HCT116 (cell line): Measurements from ENCODE around the gene DOCK3. TPM values are rescaled to one million over a fixed set of nuclear protein-coding genes. Genes with fewer than 3 reads are reported as not detected.

ENCODE experiments used
- ATAC-seq: fragments of 200-7000 bp; cut with Tn5 transposase; 2 replicates; pipeline ENCODE4 v1.9.1; 2020; ENCODE audit warnings: mild to moderate bottlenecking, moderate library complexity
- BruUV-seq: library from RNA; stranded (reverse); fragments of 400-500 nt; replicated peaks from 2 replicates; lab custom pipeline; 2021; lab: Mats Ljungman, UMichigan
- CTCF ChIA-PET: fragments of 300-600 bp; sonication (Branson Sonifier 250); formaldehyde crosslinking; loops from one replicate; lab custom pipeline; 2021; ENCODE audit warnings: antibody characterized with exemption; lab: Charles Lee
- POLR2A ChIA-PET: fragments of 300-600, 350-600 bp; sonication (Branson Sonifier 250); formaldehyde crosslinking; loops from one replicate; lab custom pipeline; 2021; ENCODE audit warnings: antibody characterized with exemption; lab: Charles Lee
- RAD21 ChIA-PET, 2 experiments: fragments of 300-600 bp; sonication (Branson Sonifier 250); formaldehyde crosslinking; loops; one replicate each; lab custom pipeline; 2023; ENCODE audit warnings: low total read pairs in 2 of 2; ENCODE audit not compliant: uncharacterized antibody in 2 of 2, unreplicated experiment in 2 of 2, low non-redundant PET in 1 of 2; lab: Charles Lee
- DNase-seq: peaks from one replicate; pipeline ENCODE4 v3.0.0-alpha.2; 2010; ENCODE audit warnings: low read depth, low spot score
- H2AFZ ChIP-seq: fragments of 200-600 bp; shearing (Covaris generic), sonication (generic); 2 replicates; pipeline ENCODE4 v1.6.1; 2017; ENCODE audit warnings: low read depth, mixed run types, mixed read lengths, antibody characterized with exemption, low read length; ENCODE audit not compliant: poor library complexity, severe bottlenecking
- H3K27ac ChIP-seq: 2 replicates; pipeline ENCODE4 v1.5.1; 2012; ENCODE audit warnings: low read depth, low read length
- H3K27me3 ChIP-seq: fragments of 200-600 bp; sonication (generic); 2 replicates; pipeline ENCODE4 v1.6.1; 2016; ENCODE audit warnings: mixed run types, low read length, mixed read lengths; ENCODE audit not compliant: insufficient read depth
- H3K36me3 ChIP-seq, 2 experiments: fragments of 200-500 bp in 1 of 2; fragments of 200-600 bp in 1 of 2; sonication (Bioruptor generic) in 1 of 2; sonication (generic) in 1 of 2; 2 replicates each; pipeline versions ENCODE4 v1.5.1 to v1.6.1; 2014 to 2016; ENCODE audit warnings: low read length in 2 of 2, inconsistent platforms in 1 of 2, mixed read lengths in 1 of 2, mixed run types in 1 of 2; ENCODE audit not compliant: insufficient read depth in 2 of 2, control insufficient read depth in 1 of 2
- H3K4me1 ChIP-seq, 2 experiments: fragments of 200-600 bp in 1 of 2; sonication (generic) in 1 of 2; 2 replicates each; pipeline versions ENCODE4 v1.5.1 to v1.6.1; 2012 to 2017; ENCODE audit warnings: low read length in 2 of 2, inconsistent platforms in 1 of 2, mild to moderate bottlenecking in 1 of 2, mixed read lengths in 1 of 2, mixed run types in 1 of 2, moderate library complexity in 1 of 2; ENCODE audit not compliant: insufficient read depth in 2 of 2, control insufficient read depth in 1 of 2
- H3K4me2 ChIP-seq: fragments of 200-600 bp; sonication (generic); 2 replicates; pipeline ENCODE4 v1.6.1; 2017; ENCODE audit warnings: mixed run types, low read length, mixed read lengths
- H3K4me3 ChIP-seq, 2 experiments: fragments of 200-600 bp in 1 of 2; sonication (generic) in 1 of 2; replicated peaks in 1 of 2; 2 replicates each; pipeline ENCODE4 v1.5.1; 2011 to 2016; ENCODE audit warnings: low read length in 2 of 2, control low read depth in 1 of 2, low read depth in 1 of 2, mild to moderate bottlenecking in 1 of 2, mixed read lengths in 1 of 2, mixed run types in 1 of 2
- H3K79me2 ChIP-seq: fragments of 200-600 bp; sonication (generic); 2 replicates; pipeline ENCODE4 v1.6.1; 2017; ENCODE audit warnings: mild to moderate bottlenecking, mixed run types, low read length, moderate library complexity, mixed read lengths; ENCODE audit not compliant: insufficient read depth
- H3K9ac ChIP-seq: fragments of 200-600 bp; sonication (generic); 2 replicates; pipeline ENCODE4 v1.6.1; 2016; ENCODE audit warnings: low read length, mixed read lengths
- H3K9me2 ChIP-seq: fragments of 200-600 bp; sonication (generic), shearing (Covaris generic); 2 replicates; pipeline ENCODE4 v1.6.1; 2017; ENCODE audit warnings: mixed run types, mild to moderate bottlenecking, moderate library complexity; ENCODE audit not compliant: insufficient read depth
- H3K9me3 ChIP-seq, 2 experiments: fragments of 200-500 bp in 1 of 2; fragments of 200-600 bp in 1 of 2; sonication (Bioruptor generic) in 1 of 2; sonication (generic) in 1 of 2; 2 replicates each; pipeline ENCODE4 v1.6.1; 2014 to 2017; ENCODE audit warnings: low read length in 2 of 2, mixed read lengths in 2 of 2, inconsistent platforms in 1 of 2, low read depth in 1 of 2, mild to moderate bottlenecking in 1 of 2, mixed run types in 1 of 2, moderate library complexity in 1 of 2; ENCODE audit not compliant: control insufficient read depth in 1 of 2, insufficient read depth in 1 of 2
- H4K20me1 ChIP-seq: fragments of 200-600 bp; sonication (generic), shearing (Covaris generic); 2 replicates; pipeline ENCODE4 v1.6.1; 2017; ENCODE audit warnings: mixed run types, mild to moderate bottlenecking, moderate library complexity; ENCODE audit not compliant: insufficient read depth
- ATF3 ChIP-seq: IDR thresholded peaks from 2 replicates; pipeline ENCODE4 v1.6.1; 2012
- CEBPB ChIP-seq: IDR thresholded peaks from 2 replicates; pipeline ENCODE4 v1.6.1; 2012; ENCODE audit warnings: low read depth
- EGR1 ChIP-seq: IDR thresholded peaks from 2 replicates; pipeline ENCODE4 v1.6.1; 2012; ENCODE audit warnings: low read depth
- ELF1 ChIP-seq: IDR thresholded peaks from 2 replicates; pipeline ENCODE4 v1.6.1; 2012; ENCODE audit warnings: low read depth, borderline replicate concordance
- EZH2 ChIP-seq: fragments of 200-600 bp; sonication (generic); IDR thresholded peaks from 2 replicates; pipeline ENCODE4 v1.6.1; 2017; ENCODE audit warnings: antibody characterized with exemption, mixed run types
- EZH2phosphoT487 ChIP-seq: fragments of 200-600 bp; IDR thresholded peaks from 2 replicates; pipeline ENCODE4 v1.6.1; 2018; ENCODE audit warnings: antibody characterized with exemption, borderline replicate concordance
- FOSL1 ChIP-seq: IDR thresholded peaks from 2 replicates; pipeline ENCODE4 v1.6.1; 2012; ENCODE audit warnings: low read depth
- JUND ChIP-seq: IDR thresholded peaks from 2 replicates; pipeline ENCODE4 v1.6.1; 2012
- POLR2A ChIP-seq: IDR thresholded peaks from 2 replicates; pipeline ENCODE4 v1.7.0; 2011; ENCODE audit warnings: borderline replicate concordance; ENCODE audit not compliant: insufficient read depth, insufficient read length; ENCODE audit errors: extremely low read depth
- RAD21 ChIP-seq: IDR thresholded peaks from 2 replicates; pipeline ENCODE4 v1.6.1; 2012; ENCODE audit warnings: low read depth, mild to moderate bottlenecking
- SIN3A ChIP-seq: IDR thresholded peaks from 2 replicates; pipeline ENCODE4 v1.6.1; 2012; ENCODE audit warnings: low read depth
- SP1 ChIP-seq: IDR thresholded peaks from 2 replicates; pipeline ENCODE4 v1.6.1; 2012; ENCODE audit warnings: low read depth
- SRF ChIP-seq: IDR thresholded peaks from 2 replicates; pipeline ENCODE4 v1.6.1; 2012; ENCODE audit warnings: low read depth
- TCF7L2 ChIP-seq: IDR thresholded peaks from 2 replicates; pipeline ENCODE4 v1.7.0; 2011; ENCODE audit warnings: borderline replicate concordance, inconsistent platforms; ENCODE audit not compliant: insufficient read depth, insufficient read length; ENCODE audit errors: extremely low read depth
- ZFX ChIP-seq: fragments of 450-650 bp; IDR thresholded peaks from 2 replicates; pipeline ENCODE4 v1.6.1; 2017
- ZNF274 ChIP-seq: fragments of 200-500 bp; sonication (Bioruptor generic); IDR thresholded peaks from 2 replicates; pipeline ENCODE4 v1.6.1; 2014; ENCODE audit warnings: mild to moderate bottlenecking, low read depth, low read length, inconsistent platforms
- intact Hi-C: fragments of 100-400 bp; cut with micrococcal nuclease; formaldehyde crosslinking; loops from 2 replicates; pipeline ENCODE4 v1.10.0; 2022
- total RNA-seq: library from RNA; stranded (reverse); gene quantifications from one replicate; pipeline ENCODE4 v1.2.1, GENCODE V29; 2021; ENCODE audit not compliant: unreplicated experiment
- TF ChIP-seq, protein P1 (sequence below), 3 experiments: fragments of 200-600 bp in 1 of 3; sonication (generic) in 1 of 3; IDR thresholded peaks in 2 of 3; conservative IDR thresholded peaks in 1 of 3; 2 replicates each; pipeline ENCODE4 v1.5.1; 2012 to 2017; ENCODE audit warnings: low read depth in 2 of 3, low read length in 2 of 3, antibody characterized with exemption in 1 of 3, borderline replicate concordance in 1 of 3, control low read depth in 1 of 3, mild to moderate bottlenecking in 1 of 3, mixed read lengths in 1 of 3, mixed run types in 1 of 3, moderate library complexity in 1 of 3; ENCODE audit not compliant: insufficient read depth in 1 of 3
- TF ChIP-seq, protein P2 (sequence below): IDR thresholded peaks from 2 replicates; pipeline ENCODE4 v1.6.1; 2012; ENCODE audit warnings: low read depth
- TF ChIP-seq, protein P3 (sequence below): IDR thresholded peaks from 2 replicates; pipeline ENCODE4 v1.6.1; 2011; ENCODE audit warnings: mild to moderate bottlenecking, low read length, moderate library complexity; ENCODE audit not compliant: insufficient replicate concordance; ENCODE audit errors: extremely low read depth
- TF ChIP-seq, protein P4 (sequence below): IDR thresholded peaks from 2 replicates; pipeline ENCODE4 v1.6.1; 2012

Gene DOCK3
- total RNA-seq, 1 experiment from 2014 or later, result 4.2 TPM

DNA sequence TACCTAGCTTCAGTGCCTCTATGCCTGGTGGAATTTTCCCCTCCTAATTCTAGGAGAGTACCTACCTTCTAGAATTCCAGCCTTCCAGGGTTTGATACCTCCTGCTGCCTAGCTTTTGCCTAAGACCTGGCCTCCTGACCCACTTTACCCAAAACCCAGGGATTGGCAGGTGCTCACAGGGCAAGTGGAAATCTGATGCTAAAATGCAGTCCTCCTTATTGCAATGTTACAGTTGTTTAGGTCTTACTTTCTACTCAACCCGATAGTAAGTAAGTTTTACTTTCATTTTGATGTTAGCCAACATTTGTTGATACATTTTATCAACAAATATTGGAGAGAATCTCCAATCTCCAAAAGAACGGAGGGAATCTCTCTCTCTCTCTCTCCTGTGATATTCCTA lies 275.9 kb downstream of the DOCK3 start:
- ChIA-PET POLR2A (no interaction called here), CTCF (no interaction called here), RAD21 (no interaction called here)
- Histone ChIP-seq H4K20me1 (no peaks in the 10 kb centered on the region), H3K9me3 (0 out of 4 replicates have a peak, but pooled peaks cover 0 to 3% of the 10 kb centered on the region in 2 experiments), H3K36me3 (no peaks in the 10 kb centered on the region), H3K79me2 (no peaks in the 10 kb centered on the region), H3K9ac (no peak overlapping the region), H3K9me2 (no peaks in the 10 kb centered on the region), H3K27me3 (no peaks in the 10 kb centered on the region), H3K4me1 (no peaks in the 10 kb centered on the region), H3K4me3 (no peak overlapping the region), H3K4me2 (no peak overlapping the region), H3K27ac (no peak overlapping the region), H2AFZ (no peak overlapping the region)
- ATAC-seq (no peak), DNase-seq (no peak)
- no TSS peak for BruUV-seq
- intact Hi-C loops, result loop anchor here (5.0 kb wide), 1 partner anchor 33 kb away; no protein-coding TSS in a partner anchor
- TF ChIP-seq SP1, result no peak
- TF ChIP-seq, protein P1, sequence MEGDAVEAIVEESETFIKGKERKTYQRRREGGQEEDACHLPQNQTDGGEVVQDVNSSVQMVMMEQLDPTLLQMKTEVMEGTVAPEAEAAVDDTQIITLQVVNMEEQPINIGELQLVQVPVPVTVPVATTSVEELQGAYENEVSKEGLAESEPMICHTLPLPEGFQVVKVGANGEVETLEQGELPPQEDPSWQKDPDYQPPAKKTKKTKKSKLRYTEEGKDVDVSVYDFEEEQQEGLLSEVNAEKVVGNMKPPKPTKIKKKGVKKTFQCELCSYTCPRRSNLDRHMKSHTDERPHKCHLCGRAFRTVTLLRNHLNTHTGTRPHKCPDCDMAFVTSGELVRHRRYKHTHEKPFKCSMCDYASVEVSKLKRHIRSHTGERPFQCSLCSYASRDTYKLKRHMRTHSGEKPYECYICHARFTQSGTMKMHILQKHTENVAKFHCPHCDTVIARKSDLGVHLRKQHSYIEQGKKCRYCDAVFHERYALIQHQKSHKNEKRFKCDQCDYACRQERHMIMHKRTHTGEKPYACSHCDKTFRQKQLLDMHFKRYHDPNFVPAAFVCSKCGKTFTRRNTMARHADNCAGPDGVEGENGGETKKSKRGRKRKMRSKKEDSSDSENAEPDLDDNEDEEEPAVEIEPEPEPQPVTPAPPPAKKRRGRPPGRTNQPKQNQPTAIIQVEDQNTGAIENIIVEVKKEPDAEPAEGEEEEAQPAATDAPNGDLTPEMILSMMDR (IDR thresholded peaks at IDR 0.05 in 2 of 3, conservative IDR thresholded peaks at IDR 0.05 in 1 of 3; ENCODE audit: borderline replicate concordance in 1 of 3, insufficient read depth in 1 of 3, low read depth in 2 of 3, low read length in 2 of 3), result no peak
- no peak for TF ChIP-seq ZFX
- no peak for TF ChIP-seq TCF7L2
- no peak for TF ChIP-seq CEBPB
- TF ChIP-seq, protein P2, sequence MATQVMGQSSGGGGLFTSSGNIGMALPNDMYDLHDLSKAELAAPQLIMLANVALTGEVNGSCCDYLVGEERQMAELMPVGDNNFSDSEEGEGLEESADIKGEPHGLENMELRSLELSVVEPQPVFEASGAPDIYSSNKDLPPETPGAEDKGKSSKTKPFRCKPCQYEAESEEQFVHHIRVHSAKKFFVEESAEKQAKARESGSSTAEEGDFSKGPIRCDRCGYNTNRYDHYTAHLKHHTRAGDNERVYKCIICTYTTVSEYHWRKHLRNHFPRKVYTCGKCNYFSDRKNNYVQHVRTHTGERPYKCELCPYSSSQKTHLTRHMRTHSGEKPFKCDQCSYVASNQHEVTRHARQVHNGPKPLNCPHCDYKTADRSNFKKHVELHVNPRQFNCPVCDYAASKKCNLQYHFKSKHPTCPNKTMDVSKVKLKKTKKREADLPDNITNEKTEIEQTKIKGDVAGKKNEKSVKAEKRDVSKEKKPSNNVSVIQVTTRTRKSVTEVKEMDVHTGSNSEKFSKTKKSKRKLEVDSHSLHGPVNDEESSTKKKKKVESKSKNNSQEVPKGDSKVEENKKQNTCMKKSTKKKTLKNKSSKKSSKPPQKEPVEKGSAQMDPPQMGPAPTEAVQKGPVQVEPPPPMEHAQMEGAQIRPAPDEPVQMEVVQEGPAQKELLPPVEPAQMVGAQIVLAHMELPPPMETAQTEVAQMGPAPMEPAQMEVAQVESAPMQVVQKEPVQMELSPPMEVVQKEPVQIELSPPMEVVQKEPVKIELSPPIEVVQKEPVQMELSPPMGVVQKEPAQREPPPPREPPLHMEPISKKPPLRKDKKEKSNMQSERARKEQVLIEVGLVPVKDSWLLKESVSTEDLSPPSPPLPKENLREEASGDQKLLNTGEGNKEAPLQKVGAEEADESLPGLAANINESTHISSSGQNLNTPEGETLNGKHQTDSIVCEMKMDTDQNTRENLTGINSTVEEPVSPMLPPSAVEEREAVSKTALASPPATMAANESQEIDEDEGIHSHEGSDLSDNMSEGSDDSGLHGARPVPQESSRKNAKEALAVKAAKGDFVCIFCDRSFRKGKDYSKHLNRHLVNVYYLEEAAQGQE, result no peak
- no peak for TF ChIP-seq ZNF274
- no peak for TF ChIP-seq FOSL1
- TF ChIP-seq ATF3, result no peak
- no peak for TF ChIP-seq EZH2phosphoT487
- TF ChIP-seq, protein P3, sequence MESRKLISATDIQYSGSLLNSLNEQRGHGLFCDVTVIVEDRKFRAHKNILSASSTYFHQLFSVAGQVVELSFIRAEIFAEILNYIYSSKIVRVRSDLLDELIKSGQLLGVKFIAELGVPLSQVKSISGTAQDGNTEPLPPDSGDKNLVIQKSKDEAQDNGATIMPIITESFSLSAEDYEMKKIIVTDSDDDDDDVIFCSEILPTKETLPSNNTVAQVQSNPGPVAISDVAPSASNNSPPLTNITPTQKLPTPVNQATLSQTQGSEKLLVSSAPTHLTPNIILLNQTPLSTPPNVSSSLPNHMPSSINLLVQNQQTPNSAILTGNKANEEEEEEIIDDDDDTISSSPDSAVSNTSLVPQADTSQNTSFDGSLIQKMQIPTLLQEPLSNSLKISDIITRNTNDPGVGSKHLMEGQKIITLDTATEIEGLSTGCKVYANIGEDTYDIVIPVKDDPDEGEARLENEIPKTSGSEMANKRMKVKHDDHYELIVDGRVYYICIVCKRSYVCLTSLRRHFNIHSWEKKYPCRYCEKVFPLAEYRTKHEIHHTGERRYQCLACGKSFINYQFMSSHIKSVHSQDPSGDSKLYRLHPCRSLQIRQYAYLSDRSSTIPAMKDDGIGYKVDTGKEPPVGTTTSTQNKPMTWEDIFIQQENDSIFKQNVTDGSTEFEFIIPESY, result no peak
- no peak for TF ChIP-seq SRF
- TF ChIP-seq POLR2A, result no peak
- TF ChIP-seq JUND, result no peak
- no peak for TF ChIP-seq ELF1
- TF ChIP-seq, protein P4, sequence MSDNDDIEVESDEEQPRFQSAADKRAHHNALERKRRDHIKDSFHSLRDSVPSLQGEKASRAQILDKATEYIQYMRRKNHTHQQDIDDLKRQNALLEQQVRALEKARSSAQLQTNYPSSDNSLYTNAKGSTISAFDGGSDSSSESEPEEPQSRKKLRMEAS, result no peak
- TF ChIP-seq EGR1, result no peak
- TF ChIP-seq SIN3A, result no peak
- no peak for TF ChIP-seq RAD21
- TF ChIP-seq EZH2, result no peak
- TF ChIP-seq, all 23 proteins: peak for 0
